Trophoblast cell (in vitro differentiated cells and primary cell): ENCODE data around the gene THADA.

Experiments
- DNase-seq, 2 donors: peaks; one replicate each; pipeline ENCODE4 v3.0.0-alpha.2; 2016
- H2AFZ ChIP-seq: 2 replicates; pipeline ENCODE4 v1.6.1; 2013; ENCODE audit warnings: low read length, moderate library complexity, mild to moderate bottlenecking; ENCODE audit not compliant: insufficient read depth, poor library complexity
- H2AK5ac ChIP-seq: 2 replicates; pipeline ENCODE4 v1.6.1; 2013; ENCODE audit warnings: mild to moderate bottlenecking, low read length
- H2BK120ac ChIP-seq: 2 replicates; pipeline ENCODE4 v1.6.1; 2013; ENCODE audit warnings: low read length, mild to moderate bottlenecking, moderate library complexity; ENCODE audit not compliant: insufficient read depth, poor library complexity
- H2BK12ac ChIP-seq: 2 replicates; pipeline ENCODE4 v1.6.1; 2013; ENCODE audit warnings: mild to moderate bottlenecking, low read length, moderate library complexity
- H2BK5ac ChIP-seq: 2 replicates; pipeline ENCODE4 v1.6.1; 2013; ENCODE audit warnings: low read length, low read depth, moderate library complexity, mild to moderate bottlenecking; ENCODE audit not compliant: poor library complexity
- H3K14ac ChIP-seq: 2 replicates; pipeline ENCODE4 v1.6.1; 2013; ENCODE audit warnings: mild to moderate bottlenecking, low read length
- H3K18ac ChIP-seq: 2 replicates; pipeline ENCODE4 v1.6.1; 2013; ENCODE audit warnings: mild to moderate bottlenecking, low read length
- H3K23ac ChIP-seq: 2 replicates; pipeline ENCODE4 v1.6.1; 2013; ENCODE audit warnings: low read length
- H3K27ac ChIP-seq: 2 replicates; pipeline ENCODE4 v1.5.1; 2013; ENCODE audit warnings: low read depth, mild to moderate bottlenecking, inconsistent platforms, low read length, moderate library complexity
- H3K27me3 ChIP-seq: 2 replicates; pipeline ENCODE4 v1.6.1; 2013; ENCODE audit warnings: inconsistent platforms, mild to moderate bottlenecking, low read length, moderate library complexity; ENCODE audit not compliant: insufficient read depth
- H3K36me3 ChIP-seq, 2 experiments: 1 replicate in 1 of 2; 2 replicates in 1 of 2; pipeline ENCODE4 v1.6.1; 2013; ENCODE audit warnings: low read length in 2 of 2, mild to moderate bottlenecking in 2 of 2, moderate library complexity in 1 of 2; ENCODE audit not compliant: insufficient read depth in 2 of 2, control insufficient read depth in 1 of 2
- H3K4ac ChIP-seq: 2 replicates; pipeline ENCODE4 v1.6.1; 2013; ENCODE audit warnings: low read depth, mild to moderate bottlenecking, low read length, moderate library complexity
- H3K4me1 ChIP-seq, 2 experiments: 1 replicate in 1 of 2; 2 replicates in 1 of 2; pipeline ENCODE4 v1.6.1; 2013; ENCODE audit warnings: low read length in 2 of 2, mild to moderate bottlenecking in 2 of 2, moderate library complexity in 1 of 2; ENCODE audit not compliant: insufficient read depth in 2 of 2, control insufficient read depth in 1 of 2
- H3K4me2 ChIP-seq: 2 replicates; pipeline ENCODE4 v1.6.1; 2013; ENCODE audit warnings: inconsistent platforms, mild to moderate bottlenecking, low read length, moderate library complexity
- H3K4me3 ChIP-seq: 2 replicates; pipeline ENCODE4 v1.5.1; 2013; ENCODE audit warnings: mild to moderate bottlenecking, low read depth, low read length, inconsistent platforms
- H3K79me1 ChIP-seq: one replicate; pipeline ENCODE4 v1.6.1; 2013; ENCODE audit warnings: low read length
- H3K79me2 ChIP-seq: 2 replicates; pipeline ENCODE4 v1.6.1; 2013; ENCODE audit warnings: low read length, mild to moderate bottlenecking; ENCODE audit not compliant: control insufficient read depth, insufficient read depth, poor library complexity
- H3K9ac ChIP-seq: 2 replicates; pipeline ENCODE4 v1.6.1; 2013; ENCODE audit warnings: mild to moderate bottlenecking, low read length
- H3K9me3 ChIP-seq: 2 replicates; pipeline ENCODE4 v1.6.1; 2013; ENCODE audit warnings: low read depth, mild to moderate bottlenecking, control low read depth, inconsistent platforms, low read length; ENCODE audit not compliant: insufficient read depth
- H4K12ac ChIP-seq: 2 replicates; pipeline ENCODE4 v1.6.1; 2013; ENCODE audit warnings: low read depth, mild to moderate bottlenecking, low read length, moderate library complexity
- H4K8ac ChIP-seq: 2 replicates; pipeline ENCODE4 v1.6.1; 2013; ENCODE audit warnings: low read depth, mild to moderate bottlenecking, low read length, moderate library complexity
- H4K91ac ChIP-seq: one replicate; pipeline ENCODE4 v1.6.1; 2013; ENCODE audit warnings: low read depth, mild to moderate bottlenecking, low read length, moderate library complexity
- WGBS: extraction: QIAGEN DNeasy Blood & Tissue Kit; methylation state at CpG from one replicate; pipeline ENCODE4 v1.1.7; 2013; ENCODE audit warnings: missing lambda C conversion rate; ENCODE audit not compliant: insufficient read length, insufficient coverage; ENCODE audit errors: extremely low coverage; 5-methylcytosine and 5-hydroxymethylcytosine counted together

THADA gene

DNA sequence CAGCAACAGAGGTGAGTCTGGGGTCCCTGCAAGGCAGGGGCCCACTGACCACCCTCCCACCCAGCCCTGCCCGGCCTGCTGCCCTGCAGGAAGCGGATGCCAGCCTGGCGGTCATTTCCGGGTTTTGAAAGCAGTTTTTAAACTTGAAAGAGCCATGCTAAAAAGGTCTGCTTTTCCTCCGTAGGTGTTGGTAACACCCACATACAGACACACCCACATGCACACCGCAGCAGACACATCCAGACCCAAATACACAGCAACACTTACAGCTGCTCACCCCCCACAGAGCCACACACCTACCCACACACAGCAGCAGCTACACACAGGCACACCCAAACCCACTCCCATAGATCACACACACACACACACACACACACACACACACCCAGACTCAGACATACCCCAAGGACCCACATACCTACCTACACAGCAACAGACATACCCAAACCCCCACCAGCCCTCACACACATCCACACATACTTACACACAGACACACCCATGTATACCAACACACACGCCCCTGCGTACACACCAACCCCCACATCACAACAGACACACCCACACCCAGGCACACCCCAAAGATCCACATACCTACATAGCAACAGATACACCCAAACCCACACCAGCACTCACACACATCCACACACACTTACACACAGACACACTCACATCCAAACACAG is 377.0 kb downstream of the THADA start:
- H2BK120ac ChIP-seq = no peak overlapping the region
- H3K18ac ChIP-seq = peak overlapping the region; percentile 20
- peak overlapping the region; percentile 87 for H3K27ac ChIP-seq
- WGBS = no CpG with 5 or more reads among the region's 8 CpGs
- H4K12ac ChIP-seq = no peak overlapping the region
- H3K4me3 ChIP-seq = peak overlapping the region; percentile 24
- H3K27me3 ChIP-seq = no peaks in the 10 kb centered on the region
- H3K4me1 ChIP-seq = peaks cover 24 to 35% of the 10 kb centered on the region in 2 experiments
- peak overlapping the region; percentile 54 for H3K4me2 ChIP-seq
- H3K14ac ChIP-seq = peak overlapping the region; percentile 9
- peaks cover 2% of the 10 kb centered on the region for H3K9me3 ChIP-seq
- peaks cover 1% of the 10 kb centered on the region for H3K79me2 ChIP-seq
- peak overlapping the region; percentile 51 for H4K91ac ChIP-seq
- peak overlapping the region; percentile 5 for H3K4ac ChIP-seq
- H3K36me3 ChIP-seq = no peaks in the 10 kb centered on the region
- no peak overlapping the region for H3K23ac ChIP-seq
- peak overlapping the region; percentile 14 for H3K9ac ChIP-seq
- H4K8ac ChIP-seq = peak overlapping the region; percentile 1
- H2AFZ ChIP-seq = peak overlapping the region; percentile 12
- H2AK5ac ChIP-seq = peak overlapping the region; percentile 0
- H2BK12ac ChIP-seq = peak overlapping the region; percentile 24
- peak in 1 of 2 donors; percentile 33 for DNase-seq
- H2BK5ac ChIP-seq = no peak overlapping the region
- peaks cover 22% of the 10 kb centered on the region for H3K79me1 ChIP-seq

DNA sequence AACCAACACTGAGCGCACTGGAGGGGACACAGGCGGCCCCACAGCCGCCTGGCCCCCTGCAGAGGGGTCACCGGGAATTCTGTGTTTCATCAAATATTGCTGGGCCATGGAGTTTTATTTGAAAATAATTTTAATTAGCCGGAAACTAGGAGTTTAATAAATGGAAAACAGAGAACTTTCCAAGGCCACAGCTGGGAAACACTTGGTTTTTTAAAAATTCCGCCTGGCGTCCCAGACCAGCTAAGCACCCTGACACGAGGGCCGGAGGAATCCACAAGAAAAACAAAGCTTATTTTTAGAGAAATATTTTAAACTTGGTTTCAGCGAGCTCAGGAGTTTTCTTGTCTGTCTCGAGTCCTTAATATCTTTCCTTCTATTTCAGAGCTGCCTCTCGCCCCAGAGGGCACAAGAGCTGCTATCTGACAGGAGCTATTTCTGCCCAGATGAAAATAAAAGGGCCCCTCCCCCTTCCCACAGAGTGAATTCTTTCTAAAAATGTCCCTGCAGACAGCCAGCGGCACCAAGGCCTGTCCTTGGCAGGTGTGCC is 377.6 kb downstream of the THADA start:
- no peak overlapping the region for H3K4me3 ChIP-seq
- no peak overlapping the region for H2AFZ ChIP-seq
- WGBS = no CpG with 5 or more reads among the region's 13 CpGs
- no peak overlapping the region for H3K4ac ChIP-seq
- no peak for DNase-seq
- H3K79me2 ChIP-seq = no peaks in the 10 kb centered on the region
- no peak overlapping the region for H4K12ac ChIP-seq
- no peaks in the 10 kb centered on the region for H3K27me3 ChIP-seq
- H2BK120ac ChIP-seq = no peak overlapping the region
- no peak overlapping the region for H2AK5ac ChIP-seq
- peaks cover 22% of the 10 kb centered on the region for H3K79me1 ChIP-seq
- peak overlapping the region; percentile 87 for H3K27ac ChIP-seq
- peaks cover 2% of the 10 kb centered on the region for H3K9me3 ChIP-seq
- no peak overlapping the region for H4K8ac ChIP-seq
- peak overlapping the region; percentile 24 for H2BK12ac ChIP-seq
- no peak overlapping the region for H3K9ac ChIP-seq
- H2BK5ac ChIP-seq = no peak overlapping the region
- peak overlapping the region; percentile 27 for H3K4me2 ChIP-seq
- no peak overlapping the region for H3K18ac ChIP-seq
- H4K91ac ChIP-seq = peak overlapping the region; percentile 51
- H3K36me3 ChIP-seq = no peaks in the 10 kb centered on the region
- H3K14ac ChIP-seq = peak overlapping the region; percentile 9
- H3K23ac ChIP-seq = no peak overlapping the region
- H3K4me1 ChIP-seq = peaks cover 24 to 35% of the 10 kb centered on the region in 2 experiments

DNA sequence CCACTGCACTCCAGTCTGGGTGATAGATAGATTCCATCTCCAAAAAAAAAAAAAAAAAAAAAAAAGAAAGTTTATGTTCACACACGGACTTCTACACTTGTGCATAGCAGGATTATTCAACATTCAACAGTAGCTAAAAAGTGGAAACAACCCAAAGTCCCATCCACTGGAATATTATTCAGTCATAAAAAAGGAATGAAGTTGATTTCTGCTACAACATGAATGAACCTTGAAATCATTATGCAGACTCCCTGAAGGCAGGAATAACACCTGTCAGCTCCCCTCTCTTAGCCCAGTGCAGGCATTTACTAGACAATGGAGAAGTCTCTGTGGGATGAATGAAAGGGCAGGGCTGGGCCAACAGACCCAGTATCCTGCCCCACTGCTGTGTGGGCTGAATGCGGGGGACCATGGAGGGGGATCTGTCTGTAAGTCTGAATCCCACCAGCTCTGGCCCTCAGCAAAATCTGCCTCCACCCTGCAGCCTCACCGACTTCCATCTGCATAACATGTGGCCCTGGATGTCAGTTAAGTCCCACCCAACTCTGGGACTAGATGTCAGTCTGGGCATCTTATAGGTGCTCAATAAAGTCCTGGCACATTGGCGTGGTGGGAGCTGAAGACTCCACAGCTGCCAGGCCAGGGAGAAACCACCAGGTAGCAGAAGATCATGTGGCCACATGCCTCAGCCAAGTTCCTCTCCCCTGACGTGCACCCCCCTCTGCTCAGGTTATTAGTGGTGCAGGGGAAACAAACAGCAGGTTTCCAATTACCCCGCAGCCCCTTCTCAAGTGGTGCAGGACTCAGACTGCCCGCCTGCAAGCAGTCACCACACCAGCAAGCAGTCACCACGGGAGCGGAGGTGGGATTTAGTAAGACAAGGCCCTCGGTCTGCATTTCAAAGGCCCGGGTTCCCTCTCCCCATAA is 378.3 kb downstream of the THADA start:
- Histone ChIP-seq H3K23ac (no peak overlapping the region), H3K18ac (no peak overlapping the region), H3K27ac (peak overlapping the region; percentile 87), H3K79me2 (no peaks in the 10 kb centered on the region), H2BK120ac (no peak overlapping the region), H3K14ac (no peak overlapping the region), H3K9ac (no peak overlapping the region), H2BK12ac (peak overlapping the region; percentile 0), H3K4me3 (no peak overlapping the region), H3K27me3 (no peaks in the 10 kb centered on the region), H4K12ac (no peak overlapping the region), H4K91ac (no peak overlapping the region), H3K79me1 (peaks cover 22% of the 10 kb centered on the region), H2AK5ac (no peak overlapping the region), H3K36me3 (no peaks in the 10 kb centered on the region), H3K4me2 (peak overlapping the region; percentile 27), H3K4ac (no peak overlapping the region), H3K9me3 (peaks cover 2% of the 10 kb centered on the region), H2BK5ac (no peak overlapping the region), H3K4me1 (peaks cover 24 to 35% of the 10 kb centered on the region in 2 experiments), H4K8ac (no peak overlapping the region), H2AFZ (no peak overlapping the region)
- no peak for DNase-seq
- no CpG with 5 or more reads among the region's 11 CpGs for WGBS

DNA sequence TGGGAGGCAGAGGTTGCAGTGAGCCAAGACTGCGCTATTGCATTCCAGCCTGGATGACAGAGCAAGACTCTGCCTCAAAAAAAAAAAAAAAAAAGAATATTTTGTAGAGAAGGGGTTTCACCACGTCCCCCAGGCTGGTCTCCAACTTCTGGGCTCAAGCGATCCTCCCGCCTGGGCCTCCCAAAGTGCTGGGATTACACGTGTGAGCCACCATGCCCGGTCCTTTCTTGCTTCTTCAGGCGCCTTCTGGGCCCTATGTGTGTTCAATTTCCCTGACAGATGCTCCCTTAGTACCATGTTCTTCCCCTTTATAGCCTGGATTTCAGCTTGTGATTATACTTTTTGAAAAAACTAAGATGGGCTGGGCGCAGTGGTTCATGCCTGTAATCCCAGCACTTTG is 379.2 kb downstream of the THADA start:
- H4K91ac ChIP-seq = no peak overlapping the region
- H3K79me1 ChIP-seq = peaks cover 22% of the 10 kb centered on the region
- peaks cover 24 to 35% of the 10 kb centered on the region in 2 experiments for H3K4me1 ChIP-seq
- no CpG with 5 or more reads among the region's 8 CpGs for WGBS
- no peak overlapping the region for H4K12ac ChIP-seq
- H3K27ac ChIP-seq = no peak overlapping the region
- H3K9me3 ChIP-seq = peaks cover 2% of the 10 kb centered on the region
- H3K36me3 ChIP-seq = no peaks in the 10 kb centered on the region
- H4K8ac ChIP-seq = no peak overlapping the region
- no peak overlapping the region for H3K4me3 ChIP-seq
- H3K23ac ChIP-seq = no peak overlapping the region
- H2BK5ac ChIP-seq = no peak overlapping the region
- no peak overlapping the region for H3K4me2 ChIP-seq
- DNase-seq = no peak
- H3K27me3 ChIP-seq = no peaks in the 10 kb centered on the region
- H3K79me2 ChIP-seq = no peaks in the 10 kb centered on the region
- H3K4ac ChIP-seq = no peak overlapping the region
- no peak overlapping the region for H2AFZ ChIP-seq
- no peak overlapping the region for H3K14ac ChIP-seq
- no peak overlapping the region for H2BK120ac ChIP-seq
- H3K9ac ChIP-seq = no peak overlapping the region
- no peak overlapping the region for H3K18ac ChIP-seq
- no peak overlapping the region for H2BK12ac ChIP-seq
- no peak overlapping the region for H2AK5ac ChIP-seq
